ENCODE results near the gene DLG2.
"Not testable (repeated sequence)": the region's sequence is repeated elsewhere in the genome, so short reads cannot be mapped to it uniquely, and the experiment has no call there.

The DLG2 gene

DNA sequence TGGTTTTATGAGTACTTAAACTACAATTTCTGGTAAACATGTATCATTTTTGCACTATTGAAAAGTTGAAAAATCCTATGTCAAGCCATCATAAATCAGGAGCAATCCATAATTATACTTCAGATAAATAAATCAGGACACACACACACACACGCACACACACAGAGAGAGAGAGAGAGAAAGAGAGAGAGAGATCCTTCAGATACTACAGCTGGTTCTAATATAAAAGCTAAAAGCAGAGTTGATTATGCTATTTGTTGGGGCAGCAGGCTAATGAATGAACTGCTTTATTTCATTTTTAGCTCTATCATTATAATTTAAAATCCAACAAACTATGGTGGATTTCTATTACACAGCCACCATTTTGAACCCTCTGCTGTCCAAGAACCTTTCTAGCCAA, 2018.6 kb downstream of the DLG2 start:
- Histone ChIP-seq H2AFZ (ENCODE audit: low read depth, low read length) (no peak overlapping the region), H3K9me3 (ENCODE audit: low read length) (no peaks in the 10 kb centered on the region), H3K4me3 (ENCODE audit: low read length) (no peak overlapping the region), H3K27me3 (ENCODE audit: insufficient read depth, low read length) (no peaks in the 10 kb centered on the region), H3K4me1 (ENCODE audit: insufficient read depth, low read length) (peaks cover 9% of the 10 kb centered on the region), H3K36me3 (ENCODE audit: insufficient read depth, low read length) (no peaks in the 10 kb centered on the region)

- H3K36me3 ChIP-seq (ENCODE audit: insufficient read depth, low read length): no peaks in the 10 kb centered on the region
- H2AFZ ChIP-seq (ENCODE audit: low read depth, low read length): no peak overlapping the region
- H3K4me1 ChIP-seq (ENCODE audit: insufficient read depth, low read length): no peaks in the 10 kb centered on the region
- H3K9me3 ChIP-seq (ENCODE audit: low read length): no peaks in the 10 kb centered on the region
- no peak overlapping the region for H3K4me3 ChIP-seq (ENCODE audit: low read length)
- H3K27me3 ChIP-seq (ENCODE audit: insufficient read depth, low read length): no peaks in the 10 kb centered on the region
Observed at GRCh38 chr11:83601914-83602527, 2025.1 kb downstream of the DLG2 start.

GRCh38 chr11:83601201-83601913, 2025.8 kb downstream of the DLG2 start:
- Histone ChIP-seq H2AFZ (ENCODE audit: low read depth, low read length) (no peak overlapping the region), H3K9me3 (ENCODE audit: low read length) (no peaks in the 10 kb centered on the region), H3K4me3 (ENCODE audit: low read length) (no peak overlapping the region), H3K36me3 (ENCODE audit: insufficient read depth, low read length) (no peaks in the 10 kb centered on the region), H3K4me1 (ENCODE audit: insufficient read depth, low read length) (no peaks in the 10 kb centered on the region), H3K27me3 (ENCODE audit: insufficient read depth, low read length) (no peaks in the 10 kb centered on the region)

DNA sequence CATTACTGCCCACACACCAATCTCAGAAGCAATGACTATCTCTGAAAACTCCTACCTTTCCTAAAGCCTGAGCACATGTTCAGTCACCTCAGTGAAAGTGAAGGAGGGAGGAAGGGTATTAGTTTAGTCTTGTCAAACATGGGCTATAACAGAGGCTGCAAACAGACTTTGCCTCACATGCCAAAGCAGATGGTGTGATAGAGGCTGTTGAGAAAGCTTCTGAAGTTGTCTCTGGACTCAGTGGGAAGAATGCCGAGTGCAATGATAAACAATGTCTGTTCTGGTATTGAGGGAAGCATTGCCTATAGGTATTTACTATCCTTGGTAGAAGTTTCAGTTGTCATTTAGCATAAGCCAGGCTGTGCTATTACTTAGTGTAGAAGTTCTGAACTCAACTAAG, 2026.5 kb downstream of the DLG2 start:
- Histone ChIP-seq H3K4me1 (ENCODE audit: insufficient read depth, low read length) (no peaks in the 10 kb centered on the region), H2AFZ (ENCODE audit: low read depth, low read length) (no peak overlapping the region)

GRCh38 chr11:83599066-83599465, 2028.1 kb downstream of the DLG2 start:
- Histone ChIP-seq H3K36me3 (ENCODE audit: insufficient read depth, low read length) (no peaks in the 10 kb centered on the region), H3K4me1 (ENCODE audit: insufficient read depth, low read length) (no peaks in the 10 kb centered on the region), H3K4me3 (ENCODE audit: low read length) (no peak overlapping the region), H3K9me3 (ENCODE audit: low read length) (no peaks in the 10 kb centered on the region), H2AFZ (ENCODE audit: low read depth, low read length) (no peak overlapping the region), H3K27me3 (ENCODE audit: insufficient read depth, low read length) (no peaks in the 10 kb centered on the region)

More for the DNA sequence above, 2026.5 kb downstream of the DLG2 start:
- H3K36me3 ChIP-seq (ENCODE audit: insufficient read depth, low read length): no peaks in the 10 kb centered on the region
- no peaks in the 10 kb centered on the region for H3K27me3 ChIP-seq (ENCODE audit: insufficient read depth, low read length)
- H3K9me3 ChIP-seq (ENCODE audit: low read length): no peaks in the 10 kb centered on the region
- no peak overlapping the region for H3K4me3 ChIP-seq (ENCODE audit: low read length)

DNA sequence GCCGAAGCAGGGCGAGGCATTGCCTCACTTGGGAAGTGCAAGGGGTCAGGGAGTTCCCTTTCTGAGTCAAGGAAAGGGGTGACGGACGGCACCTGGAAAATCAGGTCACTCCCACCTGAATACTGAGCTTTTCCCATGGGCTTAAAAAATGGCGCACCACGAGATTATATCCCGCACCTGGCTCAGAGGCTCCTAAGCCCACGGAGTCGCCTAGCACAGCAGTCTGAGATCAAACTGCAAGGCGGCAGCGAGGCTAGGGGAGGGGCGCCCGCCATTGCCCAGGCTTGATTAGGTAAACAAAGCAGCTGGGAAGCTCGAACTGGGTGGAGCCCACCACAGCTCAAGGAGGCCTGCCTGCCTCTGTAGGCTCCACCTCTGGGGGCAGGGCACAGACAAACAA, 2039.3 kb downstream of the DLG2 start:
- H3K4me3 ChIP-seq (ENCODE audit: low read length); H3K4me1 ChIP-seq (ENCODE audit: insufficient read depth, low read length); H3K27me3 ChIP-seq (ENCODE audit: insufficient read depth, low read length); H3K36me3 ChIP-seq (ENCODE audit: insufficient read depth, low read length); H2AFZ ChIP-seq (ENCODE audit: low read depth, low read length); H3K9me3 ChIP-seq (ENCODE audit: low read length): not testable (repeated sequence)

DNA sequence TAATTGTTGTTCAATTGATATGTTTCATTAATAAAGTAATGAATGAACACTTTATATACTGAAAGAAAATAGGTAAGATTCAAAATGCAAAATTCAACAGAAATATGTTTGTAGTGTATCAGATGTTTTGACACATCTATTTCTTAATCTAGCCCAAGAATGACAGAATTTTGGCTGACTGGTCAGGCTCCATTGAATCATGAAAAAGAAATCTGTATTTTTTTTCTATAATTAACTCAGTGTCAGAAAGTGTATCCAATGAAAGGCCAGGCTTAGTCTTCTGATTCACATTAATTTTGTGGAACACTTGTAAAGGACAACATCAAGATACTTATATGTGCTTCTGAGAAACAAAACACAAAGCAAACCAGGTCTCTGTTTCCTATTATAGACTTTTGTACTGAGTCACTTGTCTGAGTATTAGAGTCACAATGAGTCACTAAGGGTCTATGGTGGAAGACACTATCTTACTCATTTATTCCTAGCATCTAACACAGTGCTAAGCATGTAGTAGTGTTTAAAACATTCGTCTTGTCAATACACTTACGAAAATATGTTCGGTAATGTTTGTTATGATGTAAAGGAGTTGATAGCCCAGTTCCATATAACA, 2043.3 kb downstream of the DLG2 start:
- H3K4me1 ChIP-seq (ENCODE audit: insufficient read depth, low read length): peaks cover 4% of the 10 kb centered on the region
- H2AFZ ChIP-seq (ENCODE audit: low read depth, low read length): no peak overlapping the region
- no peak overlapping the region for H3K4me3 ChIP-seq (ENCODE audit: low read length)
- H3K9me3 ChIP-seq (ENCODE audit: low read length): no peaks in the 10 kb centered on the region
- no peaks in the 10 kb centered on the region for H3K27me3 ChIP-seq (ENCODE audit: insufficient read depth, low read length)
- H3K36me3 ChIP-seq (ENCODE audit: insufficient read depth, low read length): no peaks in the 10 kb centered on the region

DNA sequence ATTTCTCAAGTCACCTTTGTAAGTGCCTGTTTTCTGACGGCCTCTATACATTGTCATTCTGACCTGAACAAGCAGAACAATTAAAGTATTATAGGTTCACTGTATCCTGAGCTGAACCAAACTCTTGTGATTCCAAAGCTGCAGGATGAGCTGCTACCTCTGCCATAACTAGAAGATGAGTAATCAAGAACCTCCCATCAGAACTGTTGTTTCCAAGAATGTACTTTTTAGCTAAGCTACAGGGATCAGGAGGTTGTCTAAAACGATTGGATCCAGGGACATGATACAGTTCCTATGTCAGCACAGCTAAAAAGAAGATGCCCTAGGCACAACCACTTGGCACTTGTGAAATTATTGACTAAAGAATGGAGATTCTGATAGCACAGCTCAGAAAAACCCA, 2052.6 kb downstream of the DLG2 start:
- no peak overlapping the region for H3K4me3 ChIP-seq (ENCODE audit: low read length)
- peaks cover 10% of the 10 kb centered on the region for H3K4me1 ChIP-seq (ENCODE audit: insufficient read depth, low read length)
- no peaks in the 10 kb centered on the region for H3K27me3 ChIP-seq (ENCODE audit: insufficient read depth, low read length)
- H3K36me3 ChIP-seq (ENCODE audit: insufficient read depth, low read length): no peaks in the 10 kb centered on the region
- H3K9me3 ChIP-seq (ENCODE audit: low read length): no peaks in the 10 kb centered on the region
- H2AFZ ChIP-seq (ENCODE audit: low read depth, low read length): no peak overlapping the region

GRCh38 chr11:83572581-83573496, 2054.3 kb downstream of the DLG2 start:
- H3K36me3 ChIP-seq (ENCODE audit: insufficient read depth, low read length): no peaks in the 10 kb centered on the region
- no peaks in the 10 kb centered on the region for H3K9me3 ChIP-seq (ENCODE audit: low read length)
- H2AFZ ChIP-seq (ENCODE audit: low read depth, low read length): no peak overlapping the region
- no peaks in the 10 kb centered on the region for H3K4me1 ChIP-seq (ENCODE audit: insufficient read depth, low read length)
- H3K4me3 ChIP-seq (ENCODE audit: low read length): no peak overlapping the region
- no peaks in the 10 kb centered on the region for H3K27me3 ChIP-seq (ENCODE audit: insufficient read depth, low read length)

- H3K4me3 ChIP-seq (ENCODE audit: low read length): no peak overlapping the region
- H3K27me3 ChIP-seq (ENCODE audit: insufficient read depth, low read length): no peaks in the 10 kb centered on the region
Observed at GRCh38 chr11:83571302-83571701, 2055.8 kb downstream of the DLG2 start.

DNA sequence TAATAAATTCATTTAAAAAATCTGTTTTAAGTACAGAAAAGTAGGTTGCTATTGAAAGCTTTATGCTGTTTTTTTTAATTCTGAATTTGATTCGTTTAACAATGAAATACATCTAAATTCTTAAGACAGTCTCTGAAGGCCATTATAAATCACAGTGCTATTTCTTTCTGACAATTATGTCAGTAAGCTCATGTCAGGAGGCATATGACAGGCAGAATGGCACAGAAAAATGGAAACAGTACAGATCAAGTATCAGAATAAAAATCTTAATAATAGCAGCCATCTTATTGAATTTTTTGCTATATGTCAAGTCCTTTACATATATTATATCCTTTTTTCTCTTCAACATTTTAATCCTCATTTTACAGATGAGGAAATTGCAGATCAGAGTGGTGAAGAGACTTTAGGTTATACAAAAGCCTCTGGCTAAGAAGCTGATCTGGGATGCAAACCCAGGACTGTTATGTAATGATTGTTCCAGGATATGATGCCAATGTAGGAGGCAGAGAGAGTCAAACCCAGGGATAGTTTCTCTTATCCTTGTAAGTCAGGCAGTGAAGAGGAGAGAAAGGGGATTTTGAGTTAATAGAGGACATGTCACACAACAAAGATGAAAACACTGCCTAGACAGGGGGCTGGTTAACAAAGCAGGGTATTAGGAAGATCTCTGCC, 2057.9 kb downstream of the DLG2 start:
- no peak overlapping the region for H2AFZ ChIP-seq (ENCODE audit: low read depth, low read length)
- no peaks in the 10 kb centered on the region for H3K27me3 ChIP-seq (ENCODE audit: insufficient read depth, low read length)
- H3K9me3 ChIP-seq (ENCODE audit: low read length): no peaks in the 10 kb centered on the region
- H3K4me1 ChIP-seq (ENCODE audit: insufficient read depth, low read length): no peaks in the 10 kb centered on the region
- H3K36me3 ChIP-seq (ENCODE audit: insufficient read depth, low read length): no peaks in the 10 kb centered on the region
- H3K4me3 ChIP-seq (ENCODE audit: low read length): no peak overlapping the region

More at GRCh38 chr11:83571302-83571701, 2055.8 kb downstream of the DLG2 start:
- Histone ChIP-seq H3K36me3 (ENCODE audit: insufficient read depth, low read length) (no peaks in the 10 kb centered on the region), H3K9me3 (ENCODE audit: low read length) (no peaks in the 10 kb centered on the region), H2AFZ (ENCODE audit: low read depth, low read length) (no peak overlapping the region), H3K4me1 (ENCODE audit: insufficient read depth, low read length) (no peaks in the 10 kb centered on the region)

GRCh38 chr11:83568516-83568915, 2058.6 kb downstream of the DLG2 start:
- Histone ChIP-seq H3K9me3 (ENCODE audit: low read length) (no peaks in the 10 kb centered on the region), H3K4me3 (ENCODE audit: low read length) (no peak overlapping the region), H2AFZ (ENCODE audit: low read depth, low read length) (no peak overlapping the region), H3K4me1 (ENCODE audit: insufficient read depth, low read length) (no peaks in the 10 kb centered on the region), H3K36me3 (ENCODE audit: insufficient read depth, low read length) (no peaks in the 10 kb centered on the region), H3K27me3 (ENCODE audit: insufficient read depth, low read length) (no peaks in the 10 kb centered on the region)

All from neuron (in vitro differentiated cells).